IMR-90 (cell line): ENCODE measurements around the gene SPIN4. TPM values are rescaled to one million over a fixed set of nuclear protein-coding genes. Genes with fewer than 3 reads are reported as not detected.

Source experiments
- ATAC-seq: fragments of 200-7000 bp; cut with Tn5 transposase; 2 replicates; pipeline ENCODE4 v1.9.1; 2020; ENCODE audit warnings: low read depth, mild to moderate bottlenecking, moderate library complexity
- BruUV-seq: library from RNA; stranded (reverse); fragments of 400-500 nt; replicated peaks from 2 replicates; lab custom pipeline; 2021; lab: Mats Ljungman, UMichigan
- CTCF ChIA-PET: fragments of 300-600 bp; formaldehyde crosslinking; extraction: SDS; loops from one replicate; lab custom pipeline; 2021; ENCODE audit warnings: antibody characterized with exemption; lab: Yijun Ruan, JAX
- POLR2A ChIA-PET: fragments of 300-600 bp; sonication (Branson Sonifier 250); formaldehyde crosslinking; loops from one replicate; lab custom pipeline; 2022; ENCODE audit warnings: antibody characterized with exemption; ENCODE audit not compliant: unreplicated experiment; lab: Charles Lee
- DNase-seq: peaks from one replicate; pipeline ENCODE4 v3.0.0; 2013
- H2AFZ ChIP-seq: replicated peaks from 2 replicates; pipeline ENCODE3; 2013; ENCODE audit warnings: low read length, mild to moderate bottlenecking; ENCODE audit not compliant: poor library complexity
- H2AK5ac ChIP-seq: 2 replicates; pipeline ENCODE4 v1.6.1; 2013; ENCODE audit warnings: low read depth, low read length, inconsistent platforms
- H2AK9ac ChIP-seq: replicated peaks from 2 replicates; pipeline ENCODE3; 2013; ENCODE audit warnings: mild to moderate bottlenecking, low read depth, low read length, moderate library complexity; ENCODE audit not compliant: poor library complexity
- H2BK120ac ChIP-seq: 2 replicates; pipeline ENCODE4 v1.6.1; 2013; ENCODE audit warnings: low read depth, low read length, inconsistent platforms
- H2BK15ac ChIP-seq: 3 replicates; pipeline ENCODE4 v1.6.1; 2013; ENCODE audit warnings: low read depth, low read length, inconsistent platforms
- H2BK20ac ChIP-seq: 2 replicates; pipeline ENCODE4 v1.6.1; 2013; ENCODE audit warnings: low read depth, mild to moderate bottlenecking, inconsistent platforms, low read length, moderate library complexity
- H2BK5ac ChIP-seq: 2 replicates; pipeline ENCODE4 v1.6.1; 2013; ENCODE audit warnings: mild to moderate bottlenecking, low read depth, low read length, inconsistent platforms; ENCODE audit not compliant: poor library complexity, severe bottlenecking
- H3K14ac ChIP-seq: replicated peaks from 2 replicates; pipeline ENCODE4 v1.6.1; 2013; ENCODE audit warnings: low read depth, low read length, inconsistent platforms
- H3K18ac ChIP-seq: 2 replicates; pipeline ENCODE4 v1.6.1; 2013; ENCODE audit warnings: low read depth, low read length, control low read depth
- H3K23ac ChIP-seq: 2 replicates; pipeline ENCODE4 v1.6.1; 2013; ENCODE audit warnings: low read depth, low read length, inconsistent platforms
- H3K27ac ChIP-seq: 2 replicates; pipeline ENCODE4 v1.5.1; 2013; ENCODE audit warnings: mild to moderate bottlenecking, control low read depth, low read length; ENCODE audit not compliant: insufficient read depth
- H3K27me3 ChIP-seq: 2 replicates; pipeline ENCODE4 v1.6.1; 2013; ENCODE audit warnings: low read length; ENCODE audit not compliant: control insufficient read depth, insufficient read depth
- H3K36me3 ChIP-seq: 2 replicates; pipeline ENCODE4 v1.6.1; 2013; ENCODE audit warnings: low read length, mixed read lengths; ENCODE audit not compliant: control insufficient read depth, insufficient read depth
- H3K4ac ChIP-seq: 2 replicates; pipeline ENCODE4 v1.6.1; 2013; ENCODE audit warnings: low read depth, low read length, inconsistent platforms
- H3K4me1 ChIP-seq: 2 replicates; pipeline ENCODE4 v1.6.1; 2013; ENCODE audit warnings: low read length, mixed read lengths; ENCODE audit not compliant: control insufficient read depth, insufficient read depth
- H3K4me2 ChIP-seq: 2 replicates; pipeline ENCODE4 v1.6.1; 2013; ENCODE audit warnings: low read depth, mild to moderate bottlenecking, control low read depth, low read length, moderate library complexity
- H3K4me3 ChIP-seq: 2 replicates; pipeline ENCODE4 v1.5.1; 2013; ENCODE audit warnings: low read depth, mild to moderate bottlenecking, control low read depth, low read length, moderate library complexity; ENCODE audit not compliant: insufficient read depth
- H3K56ac ChIP-seq: 2 replicates; pipeline ENCODE4 v1.6.1; 2013; ENCODE audit warnings: low read length, inconsistent platforms; ENCODE audit not compliant: insufficient read depth; ENCODE audit errors: extremely low read depth
- H3K79me1 ChIP-seq, 2 experiments: 2 replicates each; pipeline ENCODE4 v1.6.1; 2013; ENCODE audit warnings: low read length in 2 of 2, inconsistent platforms in 1 of 2, low read depth in 1 of 2
- H3K9ac ChIP-seq: 2 replicates; pipeline ENCODE4 v1.6.1; 2013; ENCODE audit warnings: low read depth, low read length, control low read depth
- H3K9me1 ChIP-seq: 2 replicates; pipeline ENCODE4 v1.6.1; 2013; ENCODE audit warnings: low read length, inconsistent platforms; ENCODE audit not compliant: insufficient read depth
- H3K9me3 ChIP-seq: 2 replicates; pipeline ENCODE4 v1.6.1; 2013; ENCODE audit warnings: low read length; ENCODE audit not compliant: control insufficient read depth, insufficient read depth
- H4K20me1 ChIP-seq: 2 replicates; pipeline ENCODE4 v1.6.1; 2013; ENCODE audit warnings: low read length, inconsistent platforms; ENCODE audit not compliant: insufficient read depth
- H4K5ac ChIP-seq: 2 replicates; pipeline ENCODE4 v1.6.1; 2013; ENCODE audit warnings: mild to moderate bottlenecking, low read depth, low read length, control low read depth
- H4K8ac ChIP-seq, 2 experiments: 2 replicates each; pipeline ENCODE4 v1.6.1; 2013; ENCODE audit warnings: low read depth in 2 of 2, low read length in 2 of 2, control low read depth in 1 of 2, inconsistent platforms in 1 of 2
- H4K91ac ChIP-seq: 2 replicates; pipeline ENCODE4 v1.6.1; 2013; ENCODE audit warnings: low read depth, low read length, inconsistent platforms; ENCODE audit not compliant: insufficient read depth
- BHLHE40 ChIP-seq: fragments of 150-350 bp; IDR thresholded peaks from 2 replicates; pipeline ENCODE4 v1.6.1; 2016; ENCODE audit warnings: mild to moderate bottlenecking, low read depth, low read length
- CEBPB ChIP-seq: IDR thresholded peaks from 2 replicates; pipeline ENCODE4 v1.6.1; 2012; ENCODE audit warnings: low read depth, low read length, improper control_type of control experiment
- CHD1 ChIP-seq: IDR thresholded peaks from 2 replicates; pipeline ENCODE4 v1.6.1; 2012; ENCODE audit warnings: low read depth, low read length, improper control_type of control experiment
- CTCF ChIP-seq: conservative IDR thresholded peaks from 2 replicates; pipeline ENCODE4 v1.5.1; 2012; ENCODE audit warnings: mild to moderate bottlenecking, low read depth, low read length, improper control_type of control experiment
- FOS ChIP-seq: fragments of 150-350 bp; IDR thresholded peaks from 2 replicates; pipeline ENCODE4 v1.6.1; 2016; ENCODE audit warnings: low read depth, low read length
- MAFK ChIP-seq: IDR thresholded peaks from 2 replicates; pipeline ENCODE4 v1.6.1; 2012; ENCODE audit warnings: low read depth, low read length, improper control_type of control experiment
- MAZ ChIP-seq: IDR thresholded peaks from 2 replicates; pipeline ENCODE4 v1.6.1; 2012; ENCODE audit warnings: low read depth, mild to moderate bottlenecking, low read length, improper control_type of control experiment, moderate library complexity, borderline replicate concordance
- MXI1 ChIP-seq: IDR thresholded peaks from 2 replicates; pipeline ENCODE4 v1.6.1; 2012; ENCODE audit warnings: low read depth, mild to moderate bottlenecking, low read length, moderate library complexity, borderline replicate concordance
- NFE2L2 ChIP-seq: fragments of 150-350 bp; IDR thresholded peaks from 2 replicates; pipeline ENCODE4 v1.6.1; 2016; ENCODE audit warnings: low read depth, mild to moderate bottlenecking, low read length
- POLR2A ChIP-seq: IDR thresholded peaks from 2 replicates; pipeline ENCODE4 v1.6.1; 2012; ENCODE audit warnings: mild to moderate bottlenecking, low read depth, low read length
- RAD21 ChIP-seq: IDR thresholded peaks from 2 replicates; pipeline ENCODE4 v1.6.1; 2012; ENCODE audit warnings: low read length, improper control_type of control experiment
- RCOR1 ChIP-seq: IDR thresholded peaks from 2 replicates; pipeline ENCODE4 v1.6.1; 2012; ENCODE audit warnings: mild to moderate bottlenecking, low read length, improper control_type of control experiment; ENCODE audit not compliant: insufficient replicate concordance
- RFX5 ChIP-seq: IDR thresholded peaks from 2 replicates; pipeline ENCODE4 v1.8.0; 2012; ENCODE audit warnings: low read depth, mild to moderate bottlenecking, low read length, moderate library complexity
- SMC3 ChIP-seq: fragments of 150-350 bp; IDR thresholded peaks from 2 replicates; pipeline ENCODE4 v1.6.1; 2016; ENCODE audit warnings: low read depth, mild to moderate bottlenecking, antibody characterized with exemption, low read length, moderate library complexity
- WGBS, 2 experiments: methylation state at CpG; one replicate each; pipeline versions ENCODE4 v1.1.5 to v1.1.7; 2013; ENCODE audit warnings: missing lambda C conversion rate in 2 of 2; ENCODE audit not compliant: insufficient read length in 1 of 2; ENCODE audit errors: extremely low coverage in 2 of 2; 5-methylcytosine and 5-hydroxymethylcytosine counted together
- dilution Hi-C: fragments of 300-500 bp; cut with HindIII; formaldehyde crosslinking; loops from one replicate; pipeline ENCODE4 v1.14.3; 2018; ENCODE audit warnings: low sequenced_read_pairs; ENCODE audit not compliant: unreplicated experiment
- in situ Hi-C: fragments of 300-500 bp; cut with MboI; formaldehyde crosslinking; loops from 3 replicates; pipeline ENCODE4 v1.14.3; 2019; ENCODE audit warnings: low sequenced_read_pairs, inconsistent platforms, mixed read lengths
- intact Hi-C: fragments of 100-400 bp; cut with micrococcal nuclease; formaldehyde crosslinking; loops from 2 replicates; pipeline ENCODE4 v1.10.0; 2022
- polyA plus RNA-seq, 3 experiments: library from polyadenylated mRNA; depleted of rRNA; stranded (reverse); fragments of >200 nt; gene quantifications; 2 replicates each; pipeline ENCODE4 v1.2.3, GENCODE V29; 2012; ENCODE audit warnings: low replicate concordance in 1 of 3
- total RNA-seq: library from RNA; depleted of rRNA; stranded (reverse); fragments of >200 nt; gene quantifications from 2 replicates; pipeline ENCODE4 v1.2.3, GENCODE V29; 2012
- TF ChIP-seq, protein P1 (sequence below): fragments of 150-350 bp; IDR thresholded peaks from 2 replicates; pipeline ENCODE4 v1.6.1; 2017; ENCODE audit warnings: mild to moderate bottlenecking, antibody characterized with exemption, low read length, low read depth
- TF ChIP-seq, protein P2 (sequence below): fragments of 150-350 bp; IDR thresholded peaks from 2 replicates; pipeline ENCODE4 v1.6.1; 2016; ENCODE audit warnings: low read depth, mild to moderate bottlenecking, low read length, moderate library complexity, borderline replicate concordance

SPIN4 gene
- total and polyA plus RNA-seq, 2 of the 4 experiments (the other 2 are of a cell fraction): 2.9 to 3.2 TPM

GRCh38 chrX:63299596-63299995, 51.5 kb downstream of the SPIN4 start:
- ChIA-PET POLR2A (no interaction called here), CTCF (no interaction called here)
- Histone ChIP-seq H3K14ac (no peak overlapping the region), H2BK20ac (no peak overlapping the region), H3K4me3 (no peak overlapping the region), H2BK5ac (no peak overlapping the region), H2AK9ac (no peak overlapping the region), H3K9me1 (no peaks in the 10 kb centered on the region), H2BK15ac (no peak overlapping the region), H4K20me1 (no peaks in the 10 kb centered on the region), H4K8ac (no peak overlapping the region), H2AK5ac (no peak overlapping the region), H3K4me2 (no peak overlapping the region), H3K9ac (no peak overlapping the region), H2AFZ (no peak overlapping the region), H3K36me3 (no peaks in the 10 kb centered on the region), H3K4me1 (no peaks in the 10 kb centered on the region), H3K79me1 (no peaks in the 10 kb centered on the region), H4K91ac (no peak overlapping the region), H3K27ac (no peak overlapping the region), H3K23ac (no peak overlapping the region), H4K5ac (no peak overlapping the region), H3K27me3 (no peaks in the 10 kb centered on the region), H3K18ac (no peak overlapping the region), H3K56ac (no peak overlapping the region), H2BK120ac (no peak overlapping the region), H3K9me3 (no peaks in the 10 kb centered on the region), H3K4ac (no peak overlapping the region)
- ATAC-seq (no peak), DNase-seq (no peak)
- no peak for TF ChIP-seq SMC3
- TF ChIP-seq, protein P1, sequence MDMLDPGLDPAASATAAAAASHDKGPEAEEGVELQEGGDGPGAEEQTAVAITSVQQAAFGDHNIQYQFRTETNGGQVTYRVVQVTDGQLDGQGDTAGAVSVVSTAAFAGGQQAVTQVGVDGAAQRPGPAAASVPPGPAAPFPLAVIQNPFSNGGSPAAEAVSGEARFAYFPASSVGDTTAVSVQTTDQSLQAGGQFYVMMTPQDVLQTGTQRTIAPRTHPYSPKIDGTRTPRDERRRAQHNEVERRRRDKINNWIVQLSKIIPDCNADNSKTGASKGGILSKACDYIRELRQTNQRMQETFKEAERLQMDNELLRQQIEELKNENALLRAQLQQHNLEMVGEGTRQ: no peak
- TF ChIP-seq MAFK: no peak
- TF ChIP-seq RCOR1: no peak
- TF ChIP-seq CHD1: no peak
- no peak for TF ChIP-seq POLR2A
- no peak for TF ChIP-seq RAD21
- no peak for TF ChIP-seq MAZ
- TF ChIP-seq BHLHE40: no peak
- no peak for TF ChIP-seq CTCF
- TF ChIP-seq CEBPB: no peak
- no peak for TF ChIP-seq MXI1
- TF ChIP-seq, protein P2, sequence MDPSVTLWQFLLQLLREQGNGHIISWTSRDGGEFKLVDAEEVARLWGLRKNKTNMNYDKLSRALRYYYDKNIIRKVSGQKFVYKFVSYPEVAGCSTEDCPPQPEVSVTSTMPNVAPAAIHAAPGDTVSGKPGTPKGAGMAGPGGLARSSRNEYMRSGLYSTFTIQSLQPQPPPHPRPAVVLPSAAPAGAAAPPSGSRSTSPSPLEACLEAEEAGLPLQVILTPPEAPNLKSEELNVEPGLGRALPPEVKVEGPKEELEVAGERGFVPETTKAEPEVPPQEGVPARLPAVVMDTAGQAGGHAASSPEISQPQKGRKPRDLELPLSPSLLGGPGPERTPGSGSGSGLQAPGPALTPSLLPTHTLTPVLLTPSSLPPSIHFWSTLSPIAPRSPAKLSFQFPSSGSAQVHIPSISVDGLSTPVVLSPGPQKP: no peak
- TF ChIP-seq NFE2L2: no peak
- TF ChIP-seq RFX5: no peak
- TF ChIP-seq FOS: no peak
- in situ Hi-C loops: no loop called here
- no TSS peak for BruUV-seq
- dilution Hi-C loops: no loop called here
- no CpG with 5 or more reads among the region's 13 CpGs for WGBS, 2 experiments
- intact Hi-C loops: no loop called here
